Stimulated activated CD8-positive, alpha-beta memory T cell treated with anti-CD3 and anti-CD28 coated beads, Interleukin-2, amount 100 ng/mL, for 1 hour (primary cell): ENCODE data around the gene TESK2.
"Not testable (repeated sequence)": the region's sequence is repeated elsewhere in the genome, so short reads cannot be mapped to it uniquely, and the experiment has no call there.

Source experiments
- DNase-seq, 2 donors: peaks; one replicate each; pipeline ENCODE4 v3.0.0-alpha.2; 2020; ENCODE audit warnings: low read depth in 2 of 2

The TESK2 gene

DNA sequence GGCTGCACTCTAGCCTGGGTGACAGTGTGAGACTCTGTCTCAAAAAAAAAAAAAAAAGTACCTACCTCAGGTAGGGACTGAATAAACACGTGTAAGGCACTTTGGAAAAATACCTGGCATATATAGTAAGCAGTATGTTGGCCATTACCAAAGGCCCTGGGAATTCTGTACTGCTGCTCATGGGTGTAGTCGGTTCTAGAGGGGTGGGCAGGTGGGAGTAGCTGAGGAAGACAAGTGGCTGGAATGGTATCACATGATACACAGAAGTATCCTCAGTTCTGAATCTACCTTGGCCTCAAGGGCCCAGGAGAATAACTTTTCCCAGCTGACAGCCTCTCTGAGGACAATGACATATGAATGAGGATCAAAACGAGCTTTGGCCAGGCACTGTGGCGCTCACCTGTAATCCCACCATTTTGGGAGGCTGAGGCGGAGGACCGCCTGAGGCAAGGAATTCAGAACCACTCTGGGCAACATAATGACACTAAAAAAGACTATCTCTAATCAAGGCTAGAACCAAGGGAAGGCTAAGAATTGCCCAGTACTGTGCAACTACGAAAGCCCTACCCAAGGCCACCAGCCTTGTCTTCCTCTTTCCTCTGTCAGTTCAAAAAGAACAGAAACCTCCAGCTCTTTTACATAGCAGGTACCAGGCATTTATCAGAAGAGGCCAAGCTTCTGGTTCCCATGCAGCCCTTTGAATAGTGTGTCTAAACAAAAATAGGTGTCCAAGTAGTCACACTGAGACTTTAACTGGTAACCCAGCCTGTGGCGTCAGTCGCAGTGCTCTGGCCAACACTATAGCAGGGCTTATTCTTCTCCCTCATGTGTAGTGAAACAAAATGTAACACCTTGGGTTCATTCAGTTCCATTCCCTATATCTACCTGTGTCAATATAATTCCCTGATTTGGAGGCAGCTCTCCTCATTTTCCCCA, 19.3 kb upstream of the TESK2 start:
- DNase-seq: no peak

GRCh38 chr1:45508295-45509151, 17.6 kb upstream of the TESK2 start:
- no peak for DNase-seq

- DNase-seq: no peak
These were observed 16.9 kb upstream of the TESK2 start for GRCh38 chr1:45507893-45508292.

- no peak for DNase-seq
These were observed 16.2 kb upstream of the TESK2 start for GRCh38 chr1:45507195-45507594.

DNA sequence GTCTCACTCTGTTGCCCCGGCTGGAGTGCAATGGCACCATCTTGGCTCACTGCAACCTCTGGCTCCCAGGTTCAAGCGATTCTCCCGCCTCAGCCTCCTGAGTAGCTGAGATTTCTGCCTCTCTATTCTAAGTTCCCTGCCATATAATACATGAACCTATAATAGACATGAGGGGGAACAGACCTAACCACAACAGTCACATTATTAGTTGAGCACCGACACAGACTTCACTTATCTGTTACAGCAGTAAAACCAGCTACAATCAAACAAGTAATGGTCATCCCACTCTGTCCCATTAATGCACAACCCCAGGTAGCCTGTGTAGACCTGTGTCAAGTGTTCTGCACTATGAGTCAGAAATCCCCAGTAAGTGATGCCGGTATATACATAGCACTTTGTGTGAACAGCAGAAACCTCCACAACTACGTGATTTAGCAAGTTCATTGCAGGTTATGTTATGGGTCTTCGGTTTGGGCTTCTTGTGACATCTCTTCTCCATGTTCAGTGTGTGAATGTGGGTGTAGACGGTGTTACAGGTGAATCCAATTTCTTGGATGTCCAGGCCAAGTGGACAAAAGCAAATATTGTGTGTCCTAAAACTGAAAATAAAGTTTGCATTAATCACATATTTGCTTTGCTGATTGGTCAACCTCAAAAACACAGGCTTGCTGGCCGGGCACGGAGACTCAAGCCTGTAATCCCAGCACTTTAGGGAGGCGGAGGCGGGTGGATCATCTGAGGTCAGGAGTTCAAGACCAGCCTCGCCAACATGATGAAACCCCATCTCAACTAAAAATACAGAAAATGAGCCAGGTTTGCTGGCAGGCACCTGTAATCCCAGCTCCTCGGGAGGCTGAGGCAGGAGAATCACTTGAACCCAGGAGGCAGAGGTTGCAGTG, 12.7 kb upstream of the TESK2 start:
- no peak for DNase-seq

- DNase-seq: no peak
These were observed 10.5 kb upstream of the TESK2 start for GRCh38 chr1:45501505-45501859.

DNA sequence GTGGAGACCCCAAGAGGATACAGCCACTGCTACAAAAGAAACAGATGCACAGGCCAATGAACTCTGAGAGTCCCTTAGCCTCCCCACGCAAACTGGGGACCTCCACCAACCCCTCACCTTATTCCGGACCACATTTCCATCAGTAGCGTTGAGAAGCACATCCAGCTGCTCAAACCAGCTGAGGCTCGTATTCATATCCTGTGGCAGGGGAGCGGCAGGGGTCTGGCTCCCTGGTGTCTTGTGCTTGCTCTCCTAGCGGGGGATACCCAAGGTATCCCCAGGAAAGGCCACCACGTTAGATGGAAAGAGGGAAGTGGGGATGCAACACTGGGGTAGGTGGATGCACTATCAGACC, 8.4 kb upstream of the TESK2 start:
- no peak for DNase-seq

DNA sequence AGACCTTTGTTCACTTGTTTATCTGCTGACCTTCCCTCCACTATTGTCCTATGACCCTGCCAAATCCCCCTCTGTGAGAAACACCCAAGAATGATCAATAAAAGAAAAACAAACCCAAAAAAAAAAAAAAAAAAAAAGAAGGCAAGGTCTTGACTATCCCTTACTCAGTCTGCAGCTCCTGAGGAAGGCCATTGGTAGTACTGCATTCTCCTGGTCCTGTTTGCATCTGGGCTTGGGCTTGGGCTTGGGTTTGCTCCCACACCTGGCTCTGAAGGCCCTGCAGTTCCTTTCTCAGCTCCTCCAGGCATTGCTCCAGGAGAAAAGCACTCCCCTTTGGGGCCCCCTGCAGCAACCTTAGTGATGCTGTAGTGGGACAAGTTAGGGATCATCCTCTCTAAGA, 7.3 kb upstream of the TESK2 start:
- DNase-seq: no peak

- DNase-seq: peak in 1 of 2 donors; percentile 23
These were observed 2.2 kb upstream of the TESK2 start for GRCh38 chr1:45493116-45493697.

DNA sequence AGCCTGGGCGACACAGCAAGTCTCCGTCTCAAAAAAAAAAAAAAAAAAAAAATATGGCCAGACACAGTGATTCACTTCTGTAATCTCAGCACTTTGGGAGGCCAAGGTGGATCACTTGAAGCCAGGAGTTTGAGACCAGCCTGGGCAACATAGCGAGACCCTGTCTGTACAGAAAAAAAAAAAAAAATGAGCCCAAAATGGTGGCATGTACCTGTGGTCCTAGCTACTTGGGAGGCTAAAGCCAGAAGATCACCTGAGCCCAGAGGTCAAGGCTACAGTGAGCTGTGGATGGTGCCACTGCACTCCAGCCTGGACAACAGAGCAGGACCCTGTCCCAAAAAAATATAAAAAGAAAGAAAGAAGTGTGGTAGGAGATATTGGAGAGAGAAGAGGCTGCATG, 1.7 kb upstream of the TESK2 start:
- no peak for DNase-seq

- DNase-seq: no peak
These were observed 711 bp upstream of the TESK2 start for GRCh38 chr1:45491487-45492260.

GRCh38 chr1:45490121-45490625, 790 bp downstream of the TESK2 start:
- DNase-seq: no peak

DNA sequence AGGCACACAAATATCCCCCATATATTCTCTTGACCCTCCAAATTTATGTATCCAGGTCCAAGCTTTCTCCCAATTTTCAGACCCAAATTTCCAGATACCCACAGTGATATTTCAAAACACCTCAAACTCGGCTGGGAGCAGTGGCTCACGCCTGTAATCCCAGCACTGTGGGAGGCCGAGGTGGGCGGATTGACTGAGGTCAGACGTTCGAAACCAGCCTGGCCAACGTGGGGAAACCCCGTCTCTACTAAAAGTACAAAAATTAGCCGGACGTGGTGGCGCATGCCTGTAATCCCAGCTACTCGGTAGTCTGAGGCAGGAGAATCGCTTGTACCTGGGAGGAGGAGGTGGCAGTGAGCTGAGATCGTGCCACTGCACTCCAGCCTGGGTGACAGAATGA, 1.6 kb downstream of the TESK2 start:
- DNase-seq: not testable (repeated sequence)

DNA sequence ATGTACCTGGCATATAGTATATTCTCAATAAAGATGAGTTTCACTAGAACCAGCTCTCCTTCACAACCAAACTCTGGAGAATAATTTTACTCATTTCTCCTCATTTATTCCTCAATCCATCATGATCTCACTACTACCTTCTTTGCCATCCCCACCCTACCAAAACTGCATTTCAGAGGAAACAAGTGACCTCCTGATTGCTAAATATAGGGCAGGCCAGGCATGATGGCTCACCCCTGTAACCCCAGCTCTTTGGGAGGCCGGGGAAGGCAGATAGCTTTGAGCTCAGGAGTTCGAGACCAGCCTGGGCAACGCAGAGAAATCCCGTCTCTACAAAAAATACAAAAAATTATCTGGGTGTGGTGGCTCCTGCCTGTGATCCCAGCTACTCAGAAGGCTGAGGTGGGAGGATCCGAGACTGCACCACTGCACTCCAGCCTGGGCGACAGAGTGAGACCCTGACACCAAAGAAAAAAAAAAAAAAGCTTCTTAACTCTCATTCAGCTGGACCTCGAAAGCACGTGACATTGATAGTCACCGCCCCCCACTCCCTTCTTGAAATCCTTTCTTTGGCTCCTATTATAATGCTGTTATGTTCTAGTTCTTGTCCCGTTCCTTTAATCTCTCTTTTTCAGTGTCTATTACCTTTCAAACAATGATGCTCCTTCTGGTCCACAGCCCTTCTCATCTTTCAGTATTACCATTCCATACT, 2.1 kb downstream of the TESK2 start:
- DNase-seq: no peak

DNA sequence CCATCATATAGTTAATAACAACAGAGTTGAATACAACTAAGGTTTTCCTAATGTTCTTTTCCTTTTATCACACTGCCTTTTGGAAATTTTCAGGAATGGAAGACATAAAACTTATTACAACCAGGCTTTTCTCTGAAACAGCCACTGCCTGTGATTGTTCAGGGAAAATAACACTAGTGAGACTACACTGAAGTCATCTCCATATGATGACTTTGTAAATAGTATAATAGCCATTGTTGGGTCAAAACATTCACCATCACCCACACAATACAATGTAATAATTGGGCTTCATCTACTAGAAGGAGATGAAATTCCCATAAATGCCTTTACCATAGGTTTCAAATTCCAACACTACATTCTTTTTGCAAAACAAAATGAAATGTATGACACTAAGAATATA, 5.0 kb downstream of the TESK2 start:
- no peak for DNase-seq

DNA sequence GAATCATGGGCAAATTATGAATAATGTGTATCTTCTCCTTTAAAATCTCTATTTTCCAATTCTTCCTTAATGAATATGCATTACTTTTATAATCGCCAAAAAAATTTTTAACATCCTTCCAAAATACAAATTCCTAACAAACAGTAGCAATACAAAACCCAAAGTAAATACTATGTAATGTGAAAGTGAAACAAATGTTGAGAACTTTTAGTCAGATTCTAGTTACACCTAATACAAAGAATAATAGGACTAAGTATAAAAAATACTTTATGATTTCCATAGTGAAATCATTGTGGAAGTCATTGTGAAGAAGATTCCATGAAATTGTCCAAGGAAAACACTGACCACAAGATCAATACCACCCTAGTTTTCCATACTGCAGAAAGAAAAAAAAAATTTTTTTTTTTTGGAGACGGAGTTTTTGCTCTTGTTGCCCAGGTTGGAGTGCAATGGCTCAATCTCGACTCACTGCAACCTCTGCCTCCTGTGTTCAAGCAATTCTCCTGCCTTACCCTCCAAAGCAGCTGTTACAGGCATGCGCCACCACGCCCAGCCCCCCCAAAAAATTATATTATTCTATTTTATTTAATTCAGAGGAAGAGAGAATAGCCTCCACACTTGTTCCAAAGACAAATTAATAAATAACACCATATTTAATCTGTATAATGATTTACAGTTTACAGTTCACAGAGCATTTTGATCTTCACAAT, 11.8 kb downstream of the TESK2 start:
- no peak for DNase-seq

GRCh38 chr1:45478121-45478814, 12.7 kb downstream of the TESK2 start:
- no peak for DNase-seq

GRCh38 chr1:45477646-45478045, 13.3 kb downstream of the TESK2 start:
- DNase-seq: no peak

- not testable (repeated sequence) for DNase-seq
These were observed 16.8 kb downstream of the TESK2 start for GRCh38 chr1:45474194-45474593.
